Keratinocyte (primary cell): ENCODE data around the gene UFD1.

ENCODE experiments used
- EZH2 ChIP-seq: IDR thresholded peaks from one replicate; pipeline ENCODE4 v1.6.1; 2012; ENCODE audit warnings: inconsistent platforms, mild to moderate bottlenecking, low read length, moderate library complexity
- TF ChIP-seq, protein P1 (sequence below), 3 experiments: IDR thresholded peaks in 1 of 3; conservative IDR thresholded peaks in 1 of 3; optimal IDR thresholded peaks in 1 of 3; 2 replicates in 2 of 3; 3 replicates in 1 of 3; pipeline versions ENCODE3 to v1.5.1; 2011; ENCODE audit warnings: low read length in 3 of 3, mild to moderate bottlenecking in 3 of 3, moderate library complexity in 2 of 3, control low read depth in 1 of 3, inconsistent platforms in 1 of 3; ENCODE audit not compliant: insufficient read depth in 2 of 3; ENCODE audit errors: extremely low read depth in 1 of 3

DNA sequence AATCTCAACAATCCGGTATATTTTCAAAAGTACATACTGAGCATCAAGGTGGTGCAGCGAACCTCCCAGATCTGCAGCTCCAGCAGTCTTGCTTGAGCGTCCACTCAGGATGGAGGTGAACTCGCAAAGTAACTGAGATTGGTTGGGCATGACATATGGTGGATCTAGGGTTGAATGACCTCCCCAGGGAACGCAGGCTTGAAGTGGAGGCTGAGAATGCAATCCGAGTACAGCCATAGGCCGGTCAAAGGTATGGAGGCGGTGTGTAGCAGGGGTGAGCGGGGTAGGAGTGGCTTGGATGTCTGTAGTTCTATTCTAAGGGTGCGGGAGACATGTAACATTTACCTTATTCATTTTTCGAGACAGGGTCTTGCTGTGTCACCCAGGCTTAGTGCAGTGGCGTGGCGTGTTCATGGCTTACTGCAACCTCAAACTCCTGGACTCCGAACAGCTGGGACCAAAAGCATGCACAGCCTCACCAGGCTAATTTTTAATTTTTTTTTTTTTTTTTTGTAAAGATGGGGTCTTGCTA lies 30.9 kb downstream of the UFD1 start:
- TF ChIP-seq, protein P1, sequence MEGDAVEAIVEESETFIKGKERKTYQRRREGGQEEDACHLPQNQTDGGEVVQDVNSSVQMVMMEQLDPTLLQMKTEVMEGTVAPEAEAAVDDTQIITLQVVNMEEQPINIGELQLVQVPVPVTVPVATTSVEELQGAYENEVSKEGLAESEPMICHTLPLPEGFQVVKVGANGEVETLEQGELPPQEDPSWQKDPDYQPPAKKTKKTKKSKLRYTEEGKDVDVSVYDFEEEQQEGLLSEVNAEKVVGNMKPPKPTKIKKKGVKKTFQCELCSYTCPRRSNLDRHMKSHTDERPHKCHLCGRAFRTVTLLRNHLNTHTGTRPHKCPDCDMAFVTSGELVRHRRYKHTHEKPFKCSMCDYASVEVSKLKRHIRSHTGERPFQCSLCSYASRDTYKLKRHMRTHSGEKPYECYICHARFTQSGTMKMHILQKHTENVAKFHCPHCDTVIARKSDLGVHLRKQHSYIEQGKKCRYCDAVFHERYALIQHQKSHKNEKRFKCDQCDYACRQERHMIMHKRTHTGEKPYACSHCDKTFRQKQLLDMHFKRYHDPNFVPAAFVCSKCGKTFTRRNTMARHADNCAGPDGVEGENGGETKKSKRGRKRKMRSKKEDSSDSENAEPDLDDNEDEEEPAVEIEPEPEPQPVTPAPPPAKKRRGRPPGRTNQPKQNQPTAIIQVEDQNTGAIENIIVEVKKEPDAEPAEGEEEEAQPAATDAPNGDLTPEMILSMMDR (optimal IDR thresholded peaks at IDR 0.05 in 1 of 3, IDR thresholded peaks at IDR 0.05 in 1 of 3, conservative IDR thresholded peaks at IDR 0.05 in 1 of 3; ENCODE audit: extremely low read depth in 1 of 3, insufficient read depth in 2 of 3, low read length in 3 of 3), result no peak
- no peak for TF ChIP-seq EZH2
